GM23248 (cell line): Measurements from ENCODE around the gene LIN28B.

Experiments used
- EZH2 ChIP-seq: fragments of 200-600 bp; sonication (generic); IDR thresholded peaks from 2 replicates; pipeline ENCODE4 v1.6.1; 2018; ENCODE audit warnings: antibody characterized with exemption, mild to moderate bottlenecking; ENCODE audit not compliant: insufficient read depth, poor library complexity, severe bottlenecking
- EZH2phosphoT487 ChIP-seq: fragments of 200-600 bp; sonication (generic); IDR thresholded peaks from 2 replicates; pipeline ENCODE4 v1.6.1; 2018; ENCODE audit warnings: antibody characterized with exemption, moderate library complexity, mild to moderate bottlenecking, low read depth; ENCODE audit not compliant: insufficient read depth

- TF ChIP-seq EZH2phosphoT487 (no peak), EZH2 (no peak)
Observed at GRCh38 chr6:105038259-105038658, 81.4 kb downstream of the LIN28B start.
